Measurements from ENCODE around the gene ITGB5.
A peak's percentile ranks its signal among the peaks of the same experiment; 100 is the strongest.
"Not testable (repeated sequence)": the region's sequence is repeated elsewhere in the genome, so short reads cannot be mapped to it uniquely, and the experiment has no call there.

The ITGB5 gene

GRCh38 chr3:124834723-124835718 lies 52.1 kb downstream of the ITGB5 start:
- DNase-seq: peak; percentile 50

DNA sequence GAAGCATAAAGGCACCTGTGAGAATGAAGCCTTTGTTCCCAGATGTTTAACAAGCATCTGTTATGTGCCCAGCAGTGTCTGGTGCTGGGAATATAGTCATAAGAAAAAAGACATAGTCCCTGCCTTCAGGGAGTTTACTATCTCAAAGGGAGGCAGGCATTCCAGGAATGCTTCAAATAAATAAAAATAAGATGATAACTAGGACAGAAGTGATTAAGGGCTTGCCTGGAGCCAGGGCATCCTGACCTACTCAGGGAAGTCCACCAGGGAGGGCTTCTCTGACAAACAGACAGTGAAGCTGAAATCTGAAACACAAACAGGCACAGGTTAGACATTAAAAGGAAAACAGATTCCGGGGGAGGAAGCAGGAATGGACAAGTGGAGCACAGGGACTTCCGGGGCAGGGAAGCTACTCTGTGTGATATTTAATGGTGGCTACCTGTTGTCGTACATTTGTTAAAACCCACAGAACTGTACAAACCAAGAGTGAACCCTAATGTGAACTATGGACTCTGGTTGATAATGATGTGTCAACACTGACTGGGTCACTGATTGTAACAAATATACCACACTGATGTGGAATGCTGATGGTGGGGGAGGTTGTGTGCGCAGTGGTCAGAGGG lies 53.3 kb downstream of the ITGB5 start:
- no peak for DNase-seq

- no peak for DNase-seq
Observed at GRCh38 chr3:124832782-124833709, 54.1 kb downstream of the ITGB5 start.

- DNase-seq: no peak
Observed at GRCh38 chr3:124831628-124832199, 55.5 kb downstream of the ITGB5 start.

- DNase-seq: no peak
Observed at GRCh38 chr3:124829819-124830554, 57.2 kb downstream of the ITGB5 start.

DNA sequence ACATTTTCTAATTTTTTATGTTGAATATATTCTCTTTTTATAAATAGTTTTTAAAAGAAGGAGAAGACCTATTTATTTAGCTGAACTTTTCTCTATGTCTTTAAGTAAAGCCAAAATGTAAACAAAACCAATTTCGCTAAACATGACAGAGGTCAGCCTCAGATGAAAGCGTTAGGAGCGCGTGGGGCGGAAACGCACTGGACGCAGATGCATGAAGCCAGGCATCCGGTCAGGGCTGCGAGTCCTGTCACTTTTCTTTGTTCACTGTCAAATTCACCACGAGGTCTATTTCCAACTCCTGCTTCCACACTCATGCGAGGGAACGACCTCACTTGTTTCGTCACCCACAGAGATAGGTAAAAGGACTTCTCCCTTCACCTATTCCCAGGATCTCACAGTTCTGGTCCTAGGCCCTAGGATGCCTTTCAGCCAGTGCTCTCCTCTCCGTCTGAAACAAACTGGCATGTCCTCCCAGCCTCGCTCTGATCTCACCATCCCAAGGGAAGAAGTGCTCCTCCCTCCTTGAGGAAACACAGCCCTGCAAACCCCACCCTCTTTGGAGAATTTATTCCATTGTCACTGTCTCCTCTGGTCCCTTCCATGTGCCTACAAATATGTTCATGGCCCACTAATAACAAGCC lies 57.9 kb downstream of the ITGB5 start:
- DNase-seq: no peak

GRCh38 chr3:124827476-124828206 lies 59.5 kb downstream of the ITGB5 start:
- DNase-seq: not testable (repeated sequence)

DNA sequence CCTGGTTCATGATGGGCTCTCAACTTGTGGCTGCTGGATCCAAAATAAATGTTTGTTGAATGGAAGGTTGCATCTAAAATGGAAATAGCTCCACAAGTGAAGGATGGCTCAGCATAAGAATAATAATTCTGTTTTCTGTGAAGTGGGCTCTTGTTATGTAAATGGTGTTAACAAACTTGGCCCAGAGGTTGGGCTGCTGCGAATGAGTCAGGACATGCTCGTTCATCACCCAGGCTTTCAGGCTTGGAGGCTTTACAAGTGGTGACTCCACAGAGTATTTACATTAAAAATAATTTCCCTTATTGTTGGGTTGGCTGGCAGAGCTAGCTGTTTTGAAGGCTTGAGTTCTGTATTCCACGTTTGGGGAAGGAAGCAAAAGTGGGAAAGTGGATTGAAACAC lies 60.5 kb downstream of the ITGB5 start:
- DNase-seq: no peak

- no peak for DNase-seq
Observed at GRCh38 chr3:124824286-124824915, 62.8 kb downstream of the ITGB5 start.

DNA sequence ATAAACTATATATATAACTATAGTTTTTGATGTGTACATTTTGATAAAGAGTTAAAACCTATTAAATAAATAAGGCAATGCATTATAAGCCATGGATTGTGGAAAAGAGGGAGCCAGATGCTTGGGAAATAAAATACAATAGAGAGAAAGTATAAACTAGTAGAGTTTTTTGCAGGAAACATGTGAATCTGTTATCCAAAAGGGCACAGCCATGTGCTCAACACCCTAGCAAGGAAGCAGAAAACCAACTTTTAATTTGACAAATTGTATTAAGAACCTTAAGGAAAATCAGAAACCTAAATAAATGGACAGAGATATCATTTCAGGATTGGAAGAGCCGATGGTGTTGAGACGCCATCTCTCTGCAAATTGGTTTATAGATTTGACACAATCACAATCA lies 63.5 kb downstream of the ITGB5 start:
- no peak for DNase-seq

GRCh38 chr3:124823206-124823605 lies 64.0 kb downstream of the ITGB5 start:
- DNase-seq: no peak

DNA sequence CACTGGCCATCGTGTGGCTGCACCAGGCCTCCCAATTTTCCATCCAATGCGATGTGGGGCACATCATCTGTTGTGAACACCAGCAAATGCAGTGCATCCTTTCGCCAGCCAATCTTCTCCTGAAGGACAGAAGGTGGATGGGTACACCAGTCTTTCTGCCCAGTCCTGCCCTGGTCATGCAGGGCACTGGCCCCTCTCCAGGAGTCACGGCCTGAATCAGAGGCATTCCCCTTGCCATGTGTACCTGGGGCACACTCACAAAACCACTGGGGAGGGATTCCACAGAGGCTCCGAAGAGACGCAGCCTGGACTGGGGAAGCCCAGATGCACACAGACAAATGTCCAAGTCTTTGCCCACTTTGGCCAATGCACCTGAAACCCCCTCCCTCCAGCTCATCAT lies 65.8 kb downstream of the ITGB5 start:
- DNase-seq: no peak

- no peak for DNase-seq
Observed at GRCh38 chr3:124818398-124819091, 68.6 kb downstream of the ITGB5 start.

- DNase-seq: no peak
Observed at GRCh38 chr3:124817079-124817478, 70.1 kb downstream of the ITGB5 start.

- DNase-seq: no peak
Observed at GRCh38 chr3:124816206-124816605, 71.0 kb downstream of the ITGB5 start.

DNA sequence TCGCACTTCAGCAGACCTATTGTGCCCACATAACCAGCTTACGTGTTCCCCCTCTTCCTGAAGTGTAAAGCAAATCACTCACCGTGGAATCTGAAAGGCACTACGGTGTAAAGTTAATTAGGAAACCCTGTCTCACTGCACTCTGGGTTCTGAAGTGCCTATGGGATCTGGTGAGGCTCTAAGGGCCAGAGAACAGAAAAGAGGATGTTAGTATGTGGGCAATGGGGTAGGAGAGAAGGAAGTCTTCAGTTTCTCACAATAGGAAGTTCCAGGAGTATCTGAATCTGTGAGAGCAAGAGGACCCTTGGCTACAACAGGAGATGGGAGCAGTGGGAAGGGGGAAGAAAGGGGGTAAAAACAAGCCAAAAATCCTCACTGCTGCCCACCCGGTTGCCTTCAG lies 71.4 kb downstream of the ITGB5 start:
- no peak for DNase-seq

DNA sequence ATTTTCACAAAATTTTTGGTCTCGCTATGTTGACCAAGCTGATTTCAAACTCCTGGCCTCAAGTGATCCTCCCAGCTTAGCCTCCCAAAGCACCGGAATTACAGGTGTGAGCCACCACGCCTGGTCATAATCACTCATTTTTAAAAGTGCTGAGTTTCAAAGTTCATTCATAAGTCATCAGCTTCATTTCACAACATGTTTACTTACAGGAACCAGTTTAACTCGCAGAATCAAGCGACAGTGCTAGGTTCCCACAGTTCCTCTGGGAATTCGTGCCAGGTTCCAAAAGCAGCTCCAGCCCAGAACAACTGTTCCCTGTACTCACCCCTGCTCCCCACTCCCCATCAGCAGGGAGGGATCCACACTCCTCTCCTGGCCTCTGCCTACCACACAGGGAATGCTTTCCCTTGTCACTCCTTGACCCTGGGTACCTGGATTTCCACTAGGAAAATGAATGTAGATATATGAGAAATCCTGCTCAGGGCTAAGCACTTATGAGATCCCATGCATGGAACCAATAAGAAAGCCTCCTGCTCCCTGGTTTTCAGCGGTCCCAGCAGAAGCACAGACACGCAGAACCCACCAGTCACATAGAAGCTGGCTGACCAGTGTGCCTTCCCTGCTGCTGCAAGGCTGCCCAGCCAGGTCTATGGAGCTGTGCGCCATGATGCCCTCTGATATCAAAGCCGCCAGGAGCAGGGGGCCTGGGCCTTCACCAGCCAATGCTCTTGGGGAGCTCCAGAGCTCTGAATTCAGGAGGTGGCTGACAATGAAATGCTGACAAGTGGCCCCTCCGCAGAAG lies 72.3 kb downstream of the ITGB5 start:
- no peak for DNase-seq

GRCh38 chr3:124813541-124813940 lies 73.6 kb downstream of the ITGB5 start:
- DNase-seq: no peak

Data from activated T-cell treated with anti-CD3 and anti-CD28 coated beads, Interleukin-2, amount 50 U/mL, for 1 hour (primary cell).